Testis (tissue), 2 donors: ENCODE measurements around the gene PTPRD.

Source experiments
- CTCF ChIP-seq, 3 experiments: fragments of 450-650 bp in 2 of 3; fragments of 200-600 bp in 1 of 3; sonication (generic) in 1 of 3; IDR thresholded peaks; one replicate each; pipeline ENCODE4 v1.5.1; 2016 to 2019; ENCODE audit warnings: antibody characterized with exemption in 3 of 3, mild to moderate bottlenecking in 2 of 3, moderate library complexity in 1 of 3
- POLR2A ChIP-seq: fragments of 450-650 bp; IDR thresholded peaks from one replicate; pipeline ENCODE4 v1.6.1; 2017; ENCODE audit warnings: antibody characterized with exemption, mild to moderate bottlenecking, moderate library complexity

- no peak for TF ChIP-seq CTCF (IDR thresholded peaks at IDR 0.05)
- no peak for TF ChIP-seq POLR2A
Observed at GRCh38 chr9:8660383-8660782, 1952.4 kb downstream of the PTPRD start.
